ENCODE results near the gene NMRK1. TPM values are rescaled to one million over a fixed set of nuclear protein-coding genes. Genes with fewer than 3 reads are reported as not detected.

NMRK1 gene
- total RNA-seq, 1 donor from 2014 or later, result 17.0 TPM

GRCh38 chr9:75083188-75083970, 4.6 kb downstream of the NMRK1 start:
- no peak overlapping the region for H3K4me3 ChIP-seq (ENCODE audit: low read depth, low read length)
- TF ChIP-seq CTCF (conservative IDR thresholded peaks at IDR 0.05; ENCODE audit: low read depth, low read length), result peak; percentile 5
- no peak for DNase-seq (ENCODE audit: low read depth)

GRCh38 chr9:75081632-75082031, 6.3 kb downstream of the NMRK1 start:
- no peak for DNase-seq (ENCODE audit: low read depth)
- H3K4me3 ChIP-seq (ENCODE audit: low read depth, low read length), result no peak overlapping the region
- no peak for TF ChIP-seq CTCF (conservative IDR thresholded peaks at IDR 0.05; ENCODE audit: low read depth, low read length)

- H3K4me3 ChIP-seq (ENCODE audit: low read depth, low read length), result no peak overlapping the region
- no peak for TF ChIP-seq CTCF (conservative IDR thresholded peaks at IDR 0.05; ENCODE audit: low read depth, low read length)
- no peak for DNase-seq (ENCODE audit: low read depth)
Observed at GRCh38 chr9:75072895-75073294, 15.1 kb downstream of the NMRK1 start.

GRCh38 chr9:75071530-75072122, 16.3 kb downstream of the NMRK1 start:
- no peak for TF ChIP-seq CTCF (conservative IDR thresholded peaks at IDR 0.05; ENCODE audit: low read depth, low read length)
- DNase-seq (ENCODE audit: low read depth), result no peak
- no peak overlapping the region for H3K4me3 ChIP-seq (ENCODE audit: low read depth, low read length)

- DNase-seq (ENCODE audit: low read depth), result no peak
- H3K4me3 ChIP-seq (ENCODE audit: low read depth, low read length), result no peak overlapping the region
- no peak for TF ChIP-seq CTCF (conservative IDR thresholded peaks at IDR 0.05; ENCODE audit: low read depth, low read length)
Observed at GRCh38 chr9:75069171-75069570, 18.8 kb downstream of the NMRK1 start.

GRCh38 chr9:75067894-75068293, 20.1 kb downstream of the NMRK1 start:
- DNase-seq (ENCODE audit: low read depth), result no peak
- H3K4me3 ChIP-seq (ENCODE audit: low read depth, low read length), result no peak overlapping the region
- no peak for TF ChIP-seq CTCF (conservative IDR thresholded peaks at IDR 0.05; ENCODE audit: low read depth, low read length)

- no peak overlapping the region for H3K4me3 ChIP-seq (ENCODE audit: low read depth, low read length)
- TF ChIP-seq CTCF (conservative IDR thresholded peaks at IDR 0.05; ENCODE audit: low read depth, low read length), result no peak
- DNase-seq (ENCODE audit: low read depth), result no peak
Observed at GRCh38 chr9:75065510-75065909, 22.4 kb downstream of the NMRK1 start.

Measured in epithelial cell of proximal tubule (primary cell).